Measurements from ENCODE around the gene HLCS. TPM values are rescaled to one million over a fixed set of nuclear protein-coding genes. Genes with fewer than 3 reads are reported as not detected.

Gene HLCS
- total and polyA plus RNA-seq, 4 donors, result 12.5 to 28.8 (median 15.7) TPM

- no peaks in the 10 kb centered on the region for H3K9me3 ChIP-seq (ENCODE audit: control insufficient read depth, insufficient read depth, low read length)
- no peak overlapping the region for H3K4me3 ChIP-seq (ENCODE audit: low read depth, low read length)
- H3K4me1 ChIP-seq (ENCODE audit: control insufficient read depth, insufficient read depth, low read length), result no peaks in the 10 kb centered on the region
- DNase-seq (ENCODE audit: low read depth in 4 of 6, low spot score in 6 of 6), result no peak
- WGBS (ENCODE audit: insufficient coverage), result 95% methylated on average over 8 of the region's 14 CpGs
- H3K27me3 ChIP-seq (ENCODE audit: control insufficient read depth, insufficient read depth, low read length), result no peaks in the 10 kb centered on the region
- peaks cover 5% of the 10 kb centered on the region for H3K36me3 ChIP-seq (ENCODE audit: control insufficient read depth, insufficient read depth, low read length)
- H3K27ac ChIP-seq (ENCODE audit: low read depth, low read length), result no peak overlapping the region
Observed at GRCh38 chr21:36973986-36974850, 7.7 kb upstream of the HLCS start.

- Histone ChIP-seq H3K4me1 (ENCODE audit: control insufficient read depth, insufficient read depth, low read length) (peaks cover 9% of the 10 kb centered on the region), H3K27me3 (ENCODE audit: control insufficient read depth, insufficient read depth, low read length) (no peaks in the 10 kb centered on the region), H3K27ac (ENCODE audit: low read depth, low read length) (no peak overlapping the region), H3K36me3 (ENCODE audit: control insufficient read depth, insufficient read depth, low read length) (peaks cover 5% of the 10 kb centered on the region), H3K9me3 (ENCODE audit: control insufficient read depth, insufficient read depth, low read length) (no peaks in the 10 kb centered on the region), H3K4me3 (ENCODE audit: low read depth, low read length) (no peak overlapping the region)
- DNase-seq (ENCODE audit: low read depth in 4 of 6, low spot score in 6 of 6), result no peak
- no CpG with 5 or more reads among the region's 1 CpG for WGBS (ENCODE audit: insufficient coverage)
Observed at GRCh38 chr21:36968976-36969375, 2.5 kb upstream of the HLCS start.

- Histone ChIP-seq H3K27me3 (ENCODE audit: control insufficient read depth, insufficient read depth, low read length) (no peaks in the 10 kb centered on the region), H3K4me3 (ENCODE audit: low read depth, low read length) (no peak overlapping the region), H3K36me3 (ENCODE audit: control insufficient read depth, insufficient read depth, low read length) (peaks cover 5% of the 10 kb centered on the region), H3K4me1 (ENCODE audit: control insufficient read depth, insufficient read depth, low read length) (peaks cover 9% of the 10 kb centered on the region), H3K9me3 (ENCODE audit: control insufficient read depth, insufficient read depth, low read length) (no peaks in the 10 kb centered on the region), H3K27ac (ENCODE audit: low read depth, low read length) (no peak overlapping the region)
- DNase-seq (ENCODE audit: low read depth in 4 of 6, low spot score in 6 of 6), result no peak
- WGBS (ENCODE audit: insufficient coverage), result 100% methylated on average over 1 of the region's 4 CpGs
Observed at GRCh38 chr21:36968414-36968813, 1.9 kb upstream of the HLCS start.

- Histone ChIP-seq H3K27ac (ENCODE audit: low read depth, low read length) (peak overlapping the region; percentile 57), H3K4me1 (ENCODE audit: control insufficient read depth, insufficient read depth, low read length) (peaks cover 12% of the 10 kb centered on the region), H3K9me3 (ENCODE audit: control insufficient read depth, insufficient read depth, low read length) (no peaks in the 10 kb centered on the region), H3K27me3 (ENCODE audit: control insufficient read depth, insufficient read depth, low read length) (no peaks in the 10 kb centered on the region), H3K4me3 (ENCODE audit: low read depth, low read length) (peak overlapping the region; percentile 48), H3K36me3 (ENCODE audit: control insufficient read depth, insufficient read depth, low read length) (peaks cover 8% of the 10 kb centered on the region)
- 10% methylated on average over 23 of the region's 34 CpGs for WGBS (ENCODE audit: insufficient coverage)
- DNase-seq (ENCODE audit: low read depth in 4 of 6, low spot score in 6 of 6), result peak in 2 of 6 donors; percentile 58 to 66
Observed at GRCh38 chr21:36966821-36967768, 626 bp upstream of the HLCS start.

- no peak for DNase-seq (ENCODE audit: low read depth in 4 of 6, low spot score in 6 of 6)
- Histone ChIP-seq H3K27me3 (ENCODE audit: control insufficient read depth, insufficient read depth, low read length) (no peaks in the 10 kb centered on the region), H3K9me3 (ENCODE audit: control insufficient read depth, insufficient read depth, low read length) (no peaks in the 10 kb centered on the region), H3K27ac (ENCODE audit: low read depth, low read length) (no peak overlapping the region), H3K36me3 (ENCODE audit: control insufficient read depth, insufficient read depth, low read length) (peaks cover 11% of the 10 kb centered on the region), H3K4me3 (ENCODE audit: low read depth, low read length) (peak overlapping the region; percentile 38), H3K4me1 (ENCODE audit: control insufficient read depth, insufficient read depth, low read length) (peaks cover 12% of the 10 kb centered on the region)
- WGBS (ENCODE audit: insufficient coverage), result 26% methylated on average over 4 of the region's 10 CpGs
Observed at GRCh38 chr21:36965720-36966065, 776 bp downstream of the HLCS start.

- H3K4me3 ChIP-seq (ENCODE audit: low read depth, low read length), result no peak overlapping the region
- WGBS (ENCODE audit: insufficient coverage), result 69% methylated on average over 5 of the region's 8 CpGs
- no peaks in the 10 kb centered on the region for H3K9me3 ChIP-seq (ENCODE audit: control insufficient read depth, insufficient read depth, low read length)
Observed at GRCh38 chr21:36964827-36965719, 1.4 kb downstream of the HLCS start.

GRCh38 chr21:36964398-36964797 lies 2.1 kb downstream of the HLCS start:
- Histone ChIP-seq H3K4me1 (ENCODE audit: control insufficient read depth, insufficient read depth, low read length) (peaks cover 12% of the 10 kb centered on the region), H3K27ac (ENCODE audit: low read depth, low read length) (no peak overlapping the region), H3K9me3 (ENCODE audit: control insufficient read depth, insufficient read depth, low read length) (no peaks in the 10 kb centered on the region), H3K27me3 (ENCODE audit: control insufficient read depth, insufficient read depth, low read length) (no peaks in the 10 kb centered on the region), H3K4me3 (ENCODE audit: low read depth, low read length) (no peak overlapping the region), H3K36me3 (ENCODE audit: control insufficient read depth, insufficient read depth, low read length) (peaks cover 11% of the 10 kb centered on the region)
- DNase-seq (ENCODE audit: low read depth in 4 of 6, low spot score in 6 of 6), result no peak
- 100% methylated on average over 1 of the region's 4 CpGs for WGBS (ENCODE audit: insufficient coverage)

More at GRCh38 chr21:36964827-36965719, 1.4 kb downstream of the HLCS start:
- no peak for DNase-seq (ENCODE audit: low read depth in 4 of 6, low spot score in 6 of 6)
- no peaks in the 10 kb centered on the region for H3K27me3 ChIP-seq (ENCODE audit: control insufficient read depth, insufficient read depth, low read length)
- H3K36me3 ChIP-seq (ENCODE audit: control insufficient read depth, insufficient read depth, low read length), result peaks cover 10% of the 10 kb centered on the region
- H3K27ac ChIP-seq (ENCODE audit: low read depth, low read length), result no peak overlapping the region
- peaks cover 12% of the 10 kb centered on the region for H3K4me1 ChIP-seq (ENCODE audit: control insufficient read depth, insufficient read depth, low read length)

- Histone ChIP-seq H3K9me3 (ENCODE audit: control insufficient read depth, insufficient read depth, low read length) (no peaks in the 10 kb centered on the region), H3K4me1 (ENCODE audit: control insufficient read depth, insufficient read depth, low read length) (peaks cover 12% of the 10 kb centered on the region), H3K27ac (ENCODE audit: low read depth, low read length) (no peak overlapping the region), H3K36me3 (ENCODE audit: control insufficient read depth, insufficient read depth, low read length) (peaks cover 21% of the 10 kb centered on the region), H3K27me3 (ENCODE audit: control insufficient read depth, insufficient read depth, low read length) (no peaks in the 10 kb centered on the region), H3K4me3 (ENCODE audit: low read depth, low read length) (no peak overlapping the region)
- peak in 1 of 6 donors; percentile 13 for DNase-seq (ENCODE audit: low read depth in 4 of 6, low spot score in 6 of 6)
- WGBS (ENCODE audit: insufficient coverage), result 85% methylated on average over 7 of the region's 11 CpGs
Observed at GRCh38 chr21:36962098-36962780, 4.2 kb downstream of the HLCS start.

Data from spinal cord (tissue), 10 donors.